CD8-positive, alpha-beta memory T cell (primary cell): ENCODE data around the gene NOL11. TPM values are rescaled to one million over a fixed set of nuclear protein-coding genes. Genes with fewer than 3 reads are reported as not detected.
A peak's percentile ranks its signal among the peaks of the same experiment; 100 is the strongest.
"Not testable (repeated sequence)": the region's sequence is repeated elsewhere in the genome, so short reads cannot be mapped to it uniquely, and the experiment has no call there.

ENCODE experiments used
- CTCF ChIA-PET: fragments of 350-600 bp; sonication (Branson Sonifier 250); formaldehyde crosslinking; loops from one replicate; lab custom pipeline; 2021; ENCODE audit warnings: antibody characterized with exemption; lab: Charles Lee
- POLR2A ChIA-PET: fragments of 350-600 bp; sonication (Branson Sonifier 250); formaldehyde crosslinking; loops from one replicate; lab custom pipeline; 2021; ENCODE audit warnings: antibody characterized with exemption; lab: Charles Lee
- DNase-seq, 5 donors: peaks; one replicate each; pipeline versions ENCODE4 v3.0.0 to v3.0.0-alpha.2; 2020 to 2022; ENCODE audit warnings: mixed read lengths in 1 of 5
- H3K27ac ChIP-seq: one replicate; pipeline ENCODE4 v1.7.0; 2013; ENCODE audit warnings: low read depth, mild to moderate bottlenecking, low read length, moderate library complexity
- H3K27me3 ChIP-seq: 2 replicates; pipeline ENCODE4 v1.7.0; 2013; ENCODE audit warnings: low read length, mild to moderate bottlenecking; ENCODE audit not compliant: insufficient read depth, poor library complexity, severe bottlenecking
- H3K36me3 ChIP-seq: 2 replicates; pipeline ENCODE4 v1.7.0; 2013; ENCODE audit warnings: mild to moderate bottlenecking, low read length, moderate library complexity; ENCODE audit not compliant: insufficient read depth
- H3K4me1 ChIP-seq: 2 replicates; pipeline ENCODE4 v1.7.0; 2013; ENCODE audit warnings: mild to moderate bottlenecking, low read length, moderate library complexity; ENCODE audit not compliant: insufficient read depth
- H3K4me3 ChIP-seq: 2 replicates; pipeline ENCODE4 v1.7.0; 2013; ENCODE audit warnings: mild to moderate bottlenecking, low read length
- H3K9me3 ChIP-seq: 2 replicates; pipeline ENCODE4 v1.7.0; 2013; ENCODE audit warnings: mild to moderate bottlenecking, low read length
- H3K27ac Mint-ChIP-seq, 8 donors: one replicate each; pipeline ENCODE4 v1.8.0; 2020 to 2021; ENCODE audit warnings: mixed read lengths in 8 of 8, mild to moderate bottlenecking in 6 of 8, inconsistent platforms in 3 of 8, moderate library complexity in 3 of 8
- H3K27me3 Mint-ChIP-seq, 2 donors: one replicate each; pipeline ENCODE4 v1.8.0; 2020 to 2021; ENCODE audit warnings: mixed read lengths in 2 of 2, mild to moderate bottlenecking in 1 of 2, moderate library complexity in 1 of 2
- H3K36me3 Mint-ChIP-seq, 3 donors: one replicate each; pipeline ENCODE4 v1.8.0; 2020 to 2021; ENCODE audit warnings: mixed read lengths in 3 of 3, inconsistent platforms in 1 of 3, mild to moderate bottlenecking in 1 of 3
- H3K4me1 Mint-ChIP-seq, 3 donors: one replicate each; pipeline ENCODE4 v1.8.0; 2020 to 2021; ENCODE audit warnings: mixed read lengths in 3 of 3, inconsistent platforms in 1 of 3, mild to moderate bottlenecking in 1 of 3
- H3K4me3 Mint-ChIP-seq, 7 donors: one replicate each; pipeline ENCODE4 v1.8.0; 2020 to 2021; ENCODE audit warnings: mixed read lengths in 7 of 7, mild to moderate bottlenecking in 6 of 7, moderate library complexity in 4 of 7, inconsistent platforms in 2 of 7
- H3K9me3 Mint-ChIP-seq, 5 donors: one replicate each; pipeline ENCODE4 v1.8.0; 2020 to 2022; ENCODE audit warnings: mixed read lengths in 5 of 5, mild to moderate bottlenecking in 3 of 5, moderate library complexity in 2 of 5, inconsistent platforms in 1 of 5
- polyA plus RNA-seq: library from polyadenylated mRNA; unstranded; fragments of 300-500 nt; fragmentation: Illumina TruSeq; gene quantifications from one replicate; pipeline ENCODE4 v1.2.3, GENCODE V29; 2021
- total RNA-seq, 2 experiments: library from RNA; stranded (reverse); gene quantifications; one replicate each; pipeline ENCODE4 v1.2.3, GENCODE V29; 2021

NOL11 gene
- total and polyA plus RNA-seq, 3 experiments from 2014 or later = 27.2 to 111 (median 106) TPM

DNA sequence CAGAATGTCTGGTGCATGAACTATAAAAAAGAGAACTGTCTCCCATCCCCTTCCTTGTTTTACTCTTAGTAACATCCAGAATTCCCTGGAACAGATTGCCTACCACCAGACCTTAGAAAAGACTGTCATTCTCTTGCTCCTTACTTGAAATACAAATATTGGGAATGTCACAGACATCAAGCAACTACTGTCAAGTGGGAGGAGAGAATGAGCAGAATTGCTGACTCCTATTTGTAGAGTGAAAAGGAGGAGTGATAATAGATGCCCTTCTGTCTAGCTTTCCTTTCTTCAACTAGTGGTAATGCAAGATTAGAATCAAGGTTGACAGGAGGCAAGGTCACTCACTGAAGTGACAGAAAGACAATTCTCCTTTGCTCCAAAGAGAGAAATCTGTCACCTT is 23.9 kb upstream of the NOL11 start:
- no peak overlapping the region for H3K4me3 ChIP-seq
- H3K27ac ChIP-seq = no peak overlapping the region
- Mint-ChIP-seq H3K36me3 (peaks cover 0 to 56% (median 15%) of the 10 kb centered on the region in 3 donors), H3K9me3 (no peaks in the 10 kb centered on the region), H3K27me3 (peaks cover 0 to 1% of the 10 kb centered on the region in 2 donors), H3K27ac (peak overlapping the region in 2 of 8 donors; percentile 66 to 78), H3K4me3 (no peak overlapping the region), H3K4me1 (peaks cover 0 to 5% (median 5%) of the 10 kb centered on the region in 3 donors)
- no peak for DNase-seq
- ChIA-PET CTCF (interaction anchor here (1.0 to 1.5 kb wide), 3 partner anchors 23 to 319 kb away, joined by 3 to 7 read pairs (median 3); no protein-coding TSS in a partner anchor), POLR2A (no interaction called here)
- peaks cover 4% of the 10 kb centered on the region for H3K4me1 ChIP-seq
- peaks cover 12% of the 10 kb centered on the region for H3K36me3 ChIP-seq
- H3K27me3 ChIP-seq = no peaks in the 10 kb centered on the region
- no peaks in the 10 kb centered on the region for H3K9me3 ChIP-seq

DNA sequence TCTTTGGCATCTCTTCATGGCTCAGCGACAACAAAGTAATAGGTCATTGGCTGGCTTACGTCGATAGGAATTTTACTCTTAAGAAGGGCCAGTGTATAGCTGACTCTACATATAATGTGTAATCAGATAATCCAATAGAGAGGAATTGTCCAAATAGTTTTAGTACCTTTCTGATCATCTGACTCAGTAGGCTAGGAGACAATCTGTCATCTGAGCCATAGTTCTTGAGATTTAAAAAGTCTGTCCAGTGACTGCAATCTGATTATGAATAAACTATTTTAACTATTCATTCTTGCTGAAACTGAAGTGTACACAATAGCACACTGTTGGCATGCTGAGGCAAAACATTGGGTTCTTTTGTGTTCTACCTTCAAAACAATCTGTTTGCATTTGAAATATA is 21.4 kb upstream of the NOL11 start:
- peaks cover 0 to 1% of the 10 kb centered on the region in 2 donors for H3K27me3 Mint-ChIP-seq
- DNase-seq = no peak

DNA sequence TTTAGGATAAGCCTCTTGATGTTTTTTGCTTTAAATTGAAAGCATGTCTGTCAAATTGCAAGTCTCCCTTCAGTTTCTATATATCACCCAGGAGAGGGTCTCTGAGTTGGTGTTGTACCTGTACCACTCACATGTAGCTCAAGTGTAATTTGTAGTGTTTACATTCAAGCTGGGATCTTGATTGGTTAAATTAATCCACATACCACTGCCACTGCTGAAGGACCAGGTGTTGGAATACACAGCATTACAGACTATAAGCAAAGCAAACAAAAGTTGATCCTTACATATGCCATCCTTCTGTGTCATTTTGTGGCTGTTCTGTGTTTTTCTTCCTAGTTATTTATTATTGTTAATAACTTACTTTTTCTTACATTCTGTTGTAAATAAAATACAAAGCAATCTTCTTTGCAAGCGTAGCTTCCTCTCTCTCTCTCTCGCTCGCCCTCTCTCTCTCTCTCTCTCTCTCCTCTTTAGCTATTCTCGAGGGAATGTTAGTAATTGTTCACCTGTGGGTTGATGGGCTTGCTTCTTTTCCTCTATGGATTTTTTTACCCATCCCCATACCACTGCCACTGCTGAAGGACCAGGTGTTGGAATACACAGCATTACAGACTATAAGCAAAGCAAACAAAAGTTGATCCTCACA is 20.8 kb upstream of the NOL11 start:
- Mint-ChIP-seq H3K27me3 (peaks cover 0 to 1% of the 10 kb centered on the region in 2 donors), H3K36me3 (peaks cover 0 to 43% (median 15%) of the 10 kb centered on the region in 3 donors), H3K4me3 (no peak overlapping the region), H3K9me3 (no peaks in the 10 kb centered on the region), H3K27ac (peak overlapping the region in 2 of 8 donors; percentile 17 to 19), H3K4me1 (no peaks in the 10 kb centered on the region)
- no peak for DNase-seq
- Histone ChIP-seq H3K4me1 (no peaks in the 10 kb centered on the region), H3K9me3 (no peaks in the 10 kb centered on the region), H3K4me3 (no peak overlapping the region), H3K36me3 (peaks cover 12% of the 10 kb centered on the region), H3K27ac (no peak overlapping the region), H3K27me3 (no peaks in the 10 kb centered on the region)
- CTCF ChIA-PET = interaction anchor here (0.6 to 1.4 kb wide), 3 partner anchors 9 to 1457 kb away, joined by 3 to 4 read pairs (median 4); no protein-coding TSS in a partner anchor
- POLR2A ChIA-PET = no interaction called here

More for the DNA sequence above, 21.4 kb upstream of the NOL11 start:
- H3K9me3 ChIP-seq = no peaks in the 10 kb centered on the region
- peaks cover 0 to 50% (median 15%) of the 10 kb centered on the region in 3 donors for H3K36me3 Mint-ChIP-seq
- H3K4me1 Mint-ChIP-seq = no peaks in the 10 kb centered on the region
- H3K9me3 Mint-ChIP-seq = no peaks in the 10 kb centered on the region
- ChIA-PET CTCF (interaction anchor here (0.6 to 1.2 kb wide), 2 partner anchors 8 to 1456 kb away, joined by 3 to 4 read pairs; no protein-coding TSS in a partner anchor), POLR2A (no interaction called here)
- no peaks in the 10 kb centered on the region for H3K4me1 ChIP-seq
- peak overlapping the region in 1 of 8 donors; percentile 17 for H3K27ac Mint-ChIP-seq
- H3K4me3 ChIP-seq = no peak overlapping the region
- H3K27ac ChIP-seq = no peak overlapping the region
- H3K27me3 ChIP-seq = no peaks in the 10 kb centered on the region
- no peak overlapping the region for H3K4me3 Mint-ChIP-seq
- peaks cover 12% of the 10 kb centered on the region for H3K36me3 ChIP-seq

DNA sequence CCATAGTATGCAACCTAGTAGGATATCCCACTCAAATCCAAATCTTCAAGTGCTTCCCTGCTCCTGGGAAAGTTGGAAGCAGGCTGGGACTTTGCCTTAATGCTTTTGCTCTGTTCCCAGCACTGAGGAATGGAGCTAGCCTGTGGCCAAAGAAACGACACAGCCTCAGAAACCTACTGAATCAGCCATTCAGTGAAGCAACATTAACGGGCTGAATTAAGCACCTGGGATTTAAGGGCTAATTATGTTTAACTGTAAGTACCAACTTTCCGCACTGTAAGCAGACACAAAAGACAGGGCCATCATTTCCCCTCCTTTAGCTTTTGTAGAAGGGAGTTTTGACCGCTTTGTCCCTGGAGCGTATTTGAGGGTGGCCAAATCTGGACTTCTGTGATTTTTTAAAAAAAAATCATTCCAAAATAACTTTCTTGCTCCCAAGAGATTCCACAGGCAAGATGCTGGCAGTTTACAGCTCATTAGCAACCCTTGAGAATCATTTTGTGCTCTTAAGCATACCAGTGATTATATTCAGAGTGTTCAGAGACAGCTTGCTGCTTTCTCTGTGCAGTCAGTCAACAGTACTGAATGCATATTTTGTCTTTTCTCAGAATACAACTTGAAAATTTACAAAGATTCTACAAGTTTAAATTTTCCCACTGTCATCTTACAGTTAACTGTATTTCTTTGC is 17.6 kb upstream of the NOL11 start:
- H3K27ac Mint-ChIP-seq = peak overlapping the region in 1 of 8 donors; percentile 48
- CTCF ChIA-PET = interaction anchor here (1.3 to 2.0 kb wide), 2 partner anchors 10 to 13 kb away, joined by 3 to 5 read pairs; no protein-coding TSS in a partner anchor
- H3K4me3 ChIP-seq = no peak overlapping the region

DNA sequence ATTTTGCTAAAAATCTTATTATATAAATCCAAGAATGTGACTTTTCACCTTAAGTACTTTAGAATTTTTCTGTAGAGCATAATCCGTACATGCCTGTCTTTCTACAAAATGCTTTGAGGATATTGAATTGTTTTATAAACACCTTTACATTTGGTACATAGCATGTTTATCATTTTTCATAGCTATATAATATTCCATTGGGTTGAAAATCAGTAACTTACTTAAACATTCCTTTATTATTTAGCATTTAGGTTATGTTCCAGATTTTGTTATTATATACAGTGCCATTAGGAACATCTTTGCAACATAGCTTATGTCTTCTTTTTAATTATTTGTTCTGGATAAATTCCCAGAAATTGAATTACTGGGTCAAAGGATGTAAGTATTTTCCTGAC is 17.0 kb upstream of the NOL11 start:
- Mint-ChIP-seq H3K36me3 (peaks cover 0 to 10% (median 2%) of the 10 kb centered on the region in 3 donors), H3K9me3 (no peaks in the 10 kb centered on the region), H3K4me1 (no peaks in the 10 kb centered on the region), H3K4me3 (no peak overlapping the region), H3K27ac (no peak overlapping the region), H3K27me3 (no peaks in the 10 kb centered on the region)
- Histone ChIP-seq H3K4me1 (no peaks in the 10 kb centered on the region), H3K27ac (no peak overlapping the region), H3K36me3 (no peaks in the 10 kb centered on the region), H3K27me3 (no peaks in the 10 kb centered on the region), H3K4me3 (no peak overlapping the region), H3K9me3 (no peaks in the 10 kb centered on the region)
- CTCF ChIA-PET = interaction anchor here (1.3 to 2.0 kb wide), 2 partner anchors 11 to 13 kb away, joined by 3 to 5 read pairs; no protein-coding TSS in a partner anchor
- DNase-seq = no peak
- POLR2A ChIA-PET = no interaction called here

More for the DNA sequence above, 17.6 kb upstream of the NOL11 start:
- Histone ChIP-seq H3K27me3 (no peaks in the 10 kb centered on the region), H3K27ac (no peak overlapping the region), H3K36me3 (no peaks in the 10 kb centered on the region), H3K9me3 (no peaks in the 10 kb centered on the region), H3K4me1 (no peaks in the 10 kb centered on the region)
- no peak for DNase-seq
- Mint-ChIP-seq H3K9me3 (no peaks in the 10 kb centered on the region), H3K36me3 (peaks cover 0 to 12% (median 5%) of the 10 kb centered on the region in 3 donors), H3K4me1 (no peaks in the 10 kb centered on the region), H3K27me3 (no peaks in the 10 kb centered on the region), H3K4me3 (no peak overlapping the region)
- POLR2A ChIA-PET = no interaction called here

DNA sequence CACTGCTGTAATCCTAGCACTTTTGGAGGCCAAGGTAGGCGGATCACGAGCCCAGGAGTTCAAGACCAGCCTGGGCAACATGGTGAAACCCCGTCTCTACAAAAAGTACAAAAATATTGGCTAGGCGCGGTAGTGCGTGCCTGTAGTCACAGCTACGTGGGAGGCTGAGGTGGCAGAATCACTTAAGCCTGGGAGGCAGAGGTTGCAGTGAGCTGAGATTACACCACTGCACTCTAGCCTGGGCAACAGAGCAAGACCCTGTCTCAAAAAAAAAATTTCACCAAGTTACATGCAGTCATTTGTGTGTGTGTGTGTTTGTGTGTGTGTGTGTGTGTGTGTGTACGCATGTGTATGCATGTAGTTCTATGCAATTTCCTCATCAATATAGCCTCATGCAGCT is 14.9 kb upstream of the NOL11 start:
- POLR2A ChIA-PET, H3K4me3 Mint-ChIP-seq, H3K4me1 Mint-ChIP-seq, H3K27ac Mint-ChIP-seq, H3K9me3 ChIP-seq, H3K27ac ChIP-seq, H3K36me3 ChIP-seq, H3K4me1 ChIP-seq, H3K27me3 Mint-ChIP-seq, H3K9me3 Mint-ChIP-seq, DNase-seq, CTCF ChIA-PET, H3K4me3 ChIP-seq, H3K36me3 Mint-ChIP-seq, H3K27me3 ChIP-seq: not testable (repeated sequence)

DNA sequence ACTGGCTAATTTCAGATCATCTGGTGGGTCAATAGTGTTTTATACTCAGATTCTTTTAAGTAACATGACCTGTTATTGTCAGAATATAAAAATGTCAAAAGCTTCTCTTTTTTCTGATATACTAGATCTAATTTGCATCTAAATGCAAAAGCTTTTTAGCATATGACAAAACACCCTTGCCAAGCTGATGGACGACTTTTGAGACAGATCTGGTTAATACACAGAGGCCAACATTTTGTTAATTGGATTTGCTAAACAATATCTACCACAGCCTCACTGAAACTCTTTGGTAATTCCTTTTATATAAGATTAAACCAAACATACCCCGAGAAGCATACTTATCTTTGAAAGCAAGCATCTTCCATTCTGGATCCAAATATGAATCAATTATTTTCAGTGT is 10.3 kb upstream of the NOL11 start:
- peaks cover 3 to 11% of the 10 kb centered on the region in 2 donors for H3K27me3 Mint-ChIP-seq

DNA sequence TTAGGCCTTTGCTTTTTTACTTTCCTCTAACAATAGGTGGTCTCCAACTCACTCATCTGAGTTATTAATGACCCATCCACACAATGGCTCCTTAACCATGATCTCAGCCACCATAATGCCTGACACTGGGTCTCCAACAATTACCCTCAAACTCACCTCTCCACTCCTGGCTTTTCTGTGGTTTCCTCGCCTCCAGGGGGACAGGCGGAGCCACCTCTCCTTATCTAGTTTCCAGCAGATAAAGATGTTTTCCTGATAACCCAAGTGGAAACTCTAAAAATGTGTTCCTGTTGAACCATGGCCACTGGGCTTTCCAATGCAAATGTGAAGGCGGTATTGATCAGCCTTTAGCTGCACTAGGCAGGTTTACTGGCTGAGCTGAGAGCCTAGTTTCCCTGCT is 9.4 kb upstream of the NOL11 start:
- no peak for DNase-seq
- H3K4me3 Mint-ChIP-seq = no peak overlapping the region
- POLR2A ChIA-PET = no interaction called here
- H3K4me1 ChIP-seq = no peaks in the 10 kb centered on the region
- no peak overlapping the region for H3K27ac Mint-ChIP-seq
- CTCF ChIA-PET = interaction anchor here (0.9 kb wide), 1 partner anchor 333 kb away, joined by 3 read pairs; no protein-coding TSS in a partner anchor
- H3K9me3 Mint-ChIP-seq = no peaks in the 10 kb centered on the region
- peaks cover 8 to 17% of the 10 kb centered on the region in 2 donors for H3K27me3 Mint-ChIP-seq
- H3K27me3 ChIP-seq = no peaks in the 10 kb centered on the region
- no peak overlapping the region for H3K4me3 ChIP-seq
- no peaks in the 10 kb centered on the region for H3K36me3 ChIP-seq
- H3K9me3 ChIP-seq = no peaks in the 10 kb centered on the region
- H3K36me3 Mint-ChIP-seq = peaks cover 0 to 4% (median 0%) of the 10 kb centered on the region in 3 donors
- H3K4me1 Mint-ChIP-seq = no peaks in the 10 kb centered on the region
- no peak overlapping the region for H3K27ac ChIP-seq

More for the DNA sequence above, 10.3 kb upstream of the NOL11 start:
- H3K27me3 ChIP-seq = no peaks in the 10 kb centered on the region
- no peak overlapping the region for H3K4me3 ChIP-seq
- Mint-ChIP-seq H3K36me3 (peaks cover 0 to 3% (median 0%) of the 10 kb centered on the region in 3 donors), H3K4me3 (no peak overlapping the region), H3K9me3 (no peaks in the 10 kb centered on the region), H3K4me1 (no peaks in the 10 kb centered on the region), H3K27ac (no peak overlapping the region)
- H3K4me1 ChIP-seq = no peaks in the 10 kb centered on the region
- CTCF ChIA-PET = no interaction called here
- POLR2A ChIA-PET = no interaction called here
- DNase-seq = no peak
- H3K27ac ChIP-seq = no peak overlapping the region
- H3K36me3 ChIP-seq = no peaks in the 10 kb centered on the region
- H3K9me3 ChIP-seq = no peaks in the 10 kb centered on the region
